Fibroblast of lung (primary cell): ENCODE results near the gene ROBO1. TPM values are rescaled to one million over a fixed set of nuclear protein-coding genes. Genes with fewer than 3 reads are reported as not detected.

ENCODE experiments used
- DNase-seq, 2 donors: peaks; one replicate each; pipeline versions ENCODE4 v3.0.0 to v3.0.0-alpha.2; 2010; ENCODE audit warnings: low read depth in 2 of 2
- H2AFZ ChIP-seq: 2 replicates; pipeline ENCODE4 v1.5.1; 2012; ENCODE audit warnings: low read length, control low read depth, inconsistent platforms
- H3K27ac ChIP-seq: 2 replicates; pipeline ENCODE4 v1.5.1; 2011; ENCODE audit warnings: low read length, control low read depth; ENCODE audit not compliant: insufficient read depth
- H3K27me3 ChIP-seq: 2 replicates; pipeline ENCODE4 v1.5.1; 2011; ENCODE audit warnings: mild to moderate bottlenecking, low read length; ENCODE audit not compliant: control insufficient read depth, insufficient read depth
- H3K36me3 ChIP-seq: 2 replicates; pipeline ENCODE4 v1.5.1; 2011; ENCODE audit warnings: low read length; ENCODE audit not compliant: control insufficient read depth, insufficient read depth
- H3K4me1 ChIP-seq: 2 replicates; pipeline ENCODE4 v1.5.1; 2011; ENCODE audit warnings: low read length; ENCODE audit not compliant: control insufficient read depth, insufficient read depth; ENCODE audit errors: extremely low read depth
- H3K4me2 ChIP-seq: 2 replicates; pipeline ENCODE4 v1.5.1; 2011; ENCODE audit warnings: low read length, control low read depth; ENCODE audit not compliant: insufficient read depth; ENCODE audit errors: extremely low read depth
- H3K4me3 ChIP-seq, 4 experiments: fragments of 200-600 bp in 1 of 4; sonication (generic) in 1 of 4; replicated peaks in 1 of 4; 2 replicates each; pipeline ENCODE4 v1.5.1; 2011 to 2016; ENCODE audit warnings: low read length in 4 of 4, low read depth in 3 of 4, mild to moderate bottlenecking in 3 of 4, control low read depth in 2 of 4, inconsistent platforms in 1 of 4, mixed read lengths in 1 of 4; ENCODE audit not compliant: insufficient read depth in 1 of 4; ENCODE audit errors: control extremely low read depth in 1 of 4
- H3K79me2 ChIP-seq: 2 replicates; pipeline ENCODE4 v1.5.1; 2012; ENCODE audit warnings: mild to moderate bottlenecking, low read length, inconsistent platforms; ENCODE audit not compliant: control insufficient read depth, insufficient read depth
- H3K9ac ChIP-seq: 2 replicates; pipeline ENCODE4 v1.5.1; 2011; ENCODE audit warnings: mild to moderate bottlenecking, low read length, control low read depth; ENCODE audit not compliant: insufficient read depth
- H3K9me3 ChIP-seq: 2 replicates; pipeline ENCODE4 v1.5.1; 2012; ENCODE audit warnings: low read depth, low read length; ENCODE audit not compliant: control insufficient read depth, insufficient read depth
- H4K20me1 ChIP-seq: 2 replicates; pipeline ENCODE4 v1.5.1; 2011; ENCODE audit warnings: low read length; ENCODE audit not compliant: control insufficient read depth, insufficient read depth; ENCODE audit errors: extremely low read depth
- EZH2 ChIP-seq: IDR thresholded peaks from 2 replicates; pipeline ENCODE4 v1.5.1; 2012; ENCODE audit warnings: low read length, control low read depth, mild to moderate bottlenecking; ENCODE audit errors: missing control alignments
- polyA plus RNA-seq, 2 donors: library from polyadenylated mRNA; depleted of rRNA in 1 of 2; stranded (reverse) in 1 of 2; unstranded in 1 of 2; fragments of >200 nt; gene quantifications; 2 replicates each; pipeline ENCODE4 v1.2.1, GENCODE V29; 2011 to 2012; ENCODE audit warnings: missing spikeins in 1 of 2
- total RNA-seq: library from RNA; depleted of rRNA; stranded (reverse); fragments of >200 nt; gene quantifications from 2 replicates; pipeline ENCODE4 v1.2.1, GENCODE V29; 2014
- TF ChIP-seq, protein P1 (sequence below), 2 donors: IDR thresholded peaks in 1 of 2; conservative IDR thresholded peaks in 1 of 2; 1 replicate in 1 of 2; 2 replicates in 1 of 2; pipeline ENCODE4 v1.5.1; 2011 to 2012; ENCODE audit warnings: low read length in 2 of 2, control low read depth in 1 of 2, inconsistent platforms in 1 of 2, low read depth in 1 of 2, mild to moderate bottlenecking in 1 of 2

The ROBO1 gene
- total and polyA plus RNA-seq, 2 donors (not counting 1 experiment from before 2014, with no cell fraction given): 53.8 to 104 TPM

DNA sequence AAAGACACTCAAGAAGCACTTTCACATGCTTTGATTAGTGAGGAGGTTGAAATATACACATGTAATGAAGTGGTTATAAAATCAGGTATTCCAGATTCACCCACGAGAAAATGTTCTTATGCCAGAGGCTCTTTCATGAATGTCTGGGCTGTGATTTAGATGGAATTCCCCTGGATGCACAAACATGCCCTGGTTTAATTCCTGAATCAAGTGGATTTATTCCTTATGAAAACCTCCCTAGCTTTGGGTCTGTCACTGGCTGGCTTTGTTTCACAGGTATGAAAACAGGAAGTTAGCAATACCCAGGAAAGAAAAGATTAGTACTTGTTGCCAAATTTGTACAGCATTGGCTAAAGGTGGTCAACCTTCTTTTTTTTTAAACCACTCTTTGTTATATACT is 1123.0 kb downstream of the ROBO1 start:
- H4K20me1 ChIP-seq: no peaks in the 10 kb centered on the region
- H3K9me3 ChIP-seq: no peaks in the 10 kb centered on the region
- no peaks in the 10 kb centered on the region for H3K27me3 ChIP-seq
- no peak overlapping the region for H3K4me3 ChIP-seq
- H3K79me2 ChIP-seq: no peaks in the 10 kb centered on the region
- DNase-seq: no peak
- H3K36me3 ChIP-seq: no peaks in the 10 kb centered on the region
- no peak for TF ChIP-seq EZH2
- TF ChIP-seq, protein P1, sequence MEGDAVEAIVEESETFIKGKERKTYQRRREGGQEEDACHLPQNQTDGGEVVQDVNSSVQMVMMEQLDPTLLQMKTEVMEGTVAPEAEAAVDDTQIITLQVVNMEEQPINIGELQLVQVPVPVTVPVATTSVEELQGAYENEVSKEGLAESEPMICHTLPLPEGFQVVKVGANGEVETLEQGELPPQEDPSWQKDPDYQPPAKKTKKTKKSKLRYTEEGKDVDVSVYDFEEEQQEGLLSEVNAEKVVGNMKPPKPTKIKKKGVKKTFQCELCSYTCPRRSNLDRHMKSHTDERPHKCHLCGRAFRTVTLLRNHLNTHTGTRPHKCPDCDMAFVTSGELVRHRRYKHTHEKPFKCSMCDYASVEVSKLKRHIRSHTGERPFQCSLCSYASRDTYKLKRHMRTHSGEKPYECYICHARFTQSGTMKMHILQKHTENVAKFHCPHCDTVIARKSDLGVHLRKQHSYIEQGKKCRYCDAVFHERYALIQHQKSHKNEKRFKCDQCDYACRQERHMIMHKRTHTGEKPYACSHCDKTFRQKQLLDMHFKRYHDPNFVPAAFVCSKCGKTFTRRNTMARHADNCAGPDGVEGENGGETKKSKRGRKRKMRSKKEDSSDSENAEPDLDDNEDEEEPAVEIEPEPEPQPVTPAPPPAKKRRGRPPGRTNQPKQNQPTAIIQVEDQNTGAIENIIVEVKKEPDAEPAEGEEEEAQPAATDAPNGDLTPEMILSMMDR (conservative IDR thresholded peaks at IDR 0.05 in 1 of 2, IDR thresholded peaks at IDR 0.05 in 1 of 2; ENCODE audit: low read depth in 1 of 2, low read length in 2 of 2): no peak
- H3K27ac ChIP-seq: no peak overlapping the region
- no peak overlapping the region for H3K4me2 ChIP-seq
- no peaks in the 10 kb centered on the region for H3K4me1 ChIP-seq
- H2AFZ ChIP-seq: no peak overlapping the region
- no peak overlapping the region for H3K9ac ChIP-seq

- Histone ChIP-seq H3K27me3 (no peaks in the 10 kb centered on the region), H3K36me3 (no peaks in the 10 kb centered on the region), H3K79me2 (no peaks in the 10 kb centered on the region), H2AFZ (no peak overlapping the region), H3K27ac (no peak overlapping the region), H4K20me1 (no peaks in the 10 kb centered on the region), H3K9ac (no peak overlapping the region), H3K4me2 (no peak overlapping the region), H3K9me3 (no peaks in the 10 kb centered on the region), H3K4me3 (no peak overlapping the region), H3K4me1 (no peaks in the 10 kb centered on the region)
- TF ChIP-seq, protein P1 (conservative IDR thresholded peaks at IDR 0.05 in 1 of 2, IDR thresholded peaks at IDR 0.05 in 1 of 2; ENCODE audit: low read depth in 1 of 2, low read length in 2 of 2): no peak
- TF ChIP-seq EZH2: no peak
- DNase-seq: peak in 1 of 2 donors; percentile 53
These were observed 1125.4 kb downstream of the ROBO1 start for GRCh38 chr3:78642226-78643035.

DNA sequence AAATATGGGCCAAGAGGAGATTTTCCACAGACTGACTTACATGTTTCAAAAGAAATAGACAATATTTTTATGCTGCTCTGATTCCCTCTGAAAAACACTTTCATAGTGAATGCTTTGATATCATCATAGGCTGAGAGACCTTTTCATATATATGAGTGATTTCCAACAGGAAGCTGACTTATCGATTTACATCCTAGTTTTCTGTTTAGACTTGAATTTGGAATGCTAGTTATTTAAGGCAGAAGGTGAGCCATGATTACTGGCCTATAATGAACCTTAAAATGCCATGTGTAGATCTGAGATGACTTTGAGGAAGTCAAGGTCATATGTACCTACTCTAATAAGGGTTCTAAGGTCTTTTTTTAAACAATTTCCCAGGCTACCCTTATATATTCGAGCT is 1126.1 kb downstream of the ROBO1 start:
- no peak overlapping the region for H3K9ac ChIP-seq
- no peak for DNase-seq
- no peaks in the 10 kb centered on the region for H3K9me3 ChIP-seq
- no peaks in the 10 kb centered on the region for H3K27me3 ChIP-seq
- H3K27ac ChIP-seq: no peak overlapping the region
- H4K20me1 ChIP-seq: no peaks in the 10 kb centered on the region
- H2AFZ ChIP-seq: no peak overlapping the region
- no peak overlapping the region for H3K4me2 ChIP-seq
- H3K4me3 ChIP-seq: no peak overlapping the region
- no peaks in the 10 kb centered on the region for H3K36me3 ChIP-seq
- no peaks in the 10 kb centered on the region for H3K4me1 ChIP-seq
- H3K79me2 ChIP-seq: no peaks in the 10 kb centered on the region
- TF ChIP-seq, protein P1 (conservative IDR thresholded peaks at IDR 0.05 in 1 of 2, IDR thresholded peaks at IDR 0.05 in 1 of 2; ENCODE audit: low read depth in 1 of 2, low read length in 2 of 2): no peak
- no peak for TF ChIP-seq EZH2
